Astrocyte (in vitro differentiated cells and primary cell): ENCODE data around the gene NDUFB7.

Source experiments
- EZH2 ChIP-seq: IDR thresholded peaks from 2 replicates; pipeline ENCODE4 v1.6.1; 2012; ENCODE audit warnings: mild to moderate bottlenecking, low read length, inconsistent platforms; ENCODE audit not compliant: insufficient read depth
- TF ChIP-seq, protein P1 (sequence below): IDR thresholded peaks from 2 replicates; pipeline ENCODE4 v1.5.1; 2011; ENCODE audit warnings: low read depth, mild to moderate bottlenecking, inconsistent platforms, low read length, moderate library complexity; ENCODE audit not compliant: insufficient read depth

GRCh38 chr19:14530005-14530348, 41.9 kb downstream of the NDUFB7 start:
- no peak for TF ChIP-seq EZH2
- TF ChIP-seq, protein P1, sequence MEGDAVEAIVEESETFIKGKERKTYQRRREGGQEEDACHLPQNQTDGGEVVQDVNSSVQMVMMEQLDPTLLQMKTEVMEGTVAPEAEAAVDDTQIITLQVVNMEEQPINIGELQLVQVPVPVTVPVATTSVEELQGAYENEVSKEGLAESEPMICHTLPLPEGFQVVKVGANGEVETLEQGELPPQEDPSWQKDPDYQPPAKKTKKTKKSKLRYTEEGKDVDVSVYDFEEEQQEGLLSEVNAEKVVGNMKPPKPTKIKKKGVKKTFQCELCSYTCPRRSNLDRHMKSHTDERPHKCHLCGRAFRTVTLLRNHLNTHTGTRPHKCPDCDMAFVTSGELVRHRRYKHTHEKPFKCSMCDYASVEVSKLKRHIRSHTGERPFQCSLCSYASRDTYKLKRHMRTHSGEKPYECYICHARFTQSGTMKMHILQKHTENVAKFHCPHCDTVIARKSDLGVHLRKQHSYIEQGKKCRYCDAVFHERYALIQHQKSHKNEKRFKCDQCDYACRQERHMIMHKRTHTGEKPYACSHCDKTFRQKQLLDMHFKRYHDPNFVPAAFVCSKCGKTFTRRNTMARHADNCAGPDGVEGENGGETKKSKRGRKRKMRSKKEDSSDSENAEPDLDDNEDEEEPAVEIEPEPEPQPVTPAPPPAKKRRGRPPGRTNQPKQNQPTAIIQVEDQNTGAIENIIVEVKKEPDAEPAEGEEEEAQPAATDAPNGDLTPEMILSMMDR, result no peak
